NB4 (cell line): Measurements from ENCODE around the gene ADPRM.

Source experiments
- DNase-seq: peaks from one replicate; pipeline ENCODE4 v3.0.0; 2010; ENCODE audit warnings: low read depth
- H3K4me3 ChIP-seq: one replicate; pipeline ENCODE4 v1.5.1; 2011; ENCODE audit warnings: mild to moderate bottlenecking, low read depth, low read length, moderate library complexity
- MYC ChIP-seq: IDR thresholded peaks from 2 replicates; pipeline ENCODE4 v1.6.1; 2011; ENCODE audit warnings: low read depth, low read length
- POLR2A ChIP-seq: IDR thresholded peaks from 2 replicates; pipeline ENCODE4 v1.6.1; 2011; ENCODE audit warnings: mild to moderate bottlenecking; ENCODE audit not compliant: insufficient read length; ENCODE audit errors: extremely low read depth
- TF ChIP-seq, protein P1 (sequence below): IDR thresholded peaks from 2 replicates; pipeline ENCODE4 v1.6.1; 2011; ENCODE audit warnings: low read depth, low read length
- TF ChIP-seq, protein P2 (sequence below): IDR thresholded peaks from one replicate; pipeline ENCODE4 v1.5.1; 2012; ENCODE audit warnings: low read depth, low read length

Gene ADPRM, protein sequence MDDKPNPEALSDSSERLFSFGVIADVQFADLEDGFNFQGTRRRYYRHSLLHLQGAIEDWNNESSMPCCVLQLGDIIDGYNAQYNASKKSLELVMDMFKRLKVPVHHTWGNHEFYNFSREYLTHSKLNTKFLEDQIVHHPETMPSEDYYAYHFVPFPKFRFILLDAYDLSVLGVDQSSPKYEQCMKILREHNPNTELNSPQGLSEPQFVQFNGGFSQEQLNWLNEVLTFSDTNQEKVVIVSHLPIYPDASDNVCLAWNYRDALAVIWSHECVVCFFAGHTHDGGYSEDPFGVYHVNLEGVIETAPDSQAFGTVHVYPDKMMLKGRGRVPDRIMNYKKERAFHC

DNA sequence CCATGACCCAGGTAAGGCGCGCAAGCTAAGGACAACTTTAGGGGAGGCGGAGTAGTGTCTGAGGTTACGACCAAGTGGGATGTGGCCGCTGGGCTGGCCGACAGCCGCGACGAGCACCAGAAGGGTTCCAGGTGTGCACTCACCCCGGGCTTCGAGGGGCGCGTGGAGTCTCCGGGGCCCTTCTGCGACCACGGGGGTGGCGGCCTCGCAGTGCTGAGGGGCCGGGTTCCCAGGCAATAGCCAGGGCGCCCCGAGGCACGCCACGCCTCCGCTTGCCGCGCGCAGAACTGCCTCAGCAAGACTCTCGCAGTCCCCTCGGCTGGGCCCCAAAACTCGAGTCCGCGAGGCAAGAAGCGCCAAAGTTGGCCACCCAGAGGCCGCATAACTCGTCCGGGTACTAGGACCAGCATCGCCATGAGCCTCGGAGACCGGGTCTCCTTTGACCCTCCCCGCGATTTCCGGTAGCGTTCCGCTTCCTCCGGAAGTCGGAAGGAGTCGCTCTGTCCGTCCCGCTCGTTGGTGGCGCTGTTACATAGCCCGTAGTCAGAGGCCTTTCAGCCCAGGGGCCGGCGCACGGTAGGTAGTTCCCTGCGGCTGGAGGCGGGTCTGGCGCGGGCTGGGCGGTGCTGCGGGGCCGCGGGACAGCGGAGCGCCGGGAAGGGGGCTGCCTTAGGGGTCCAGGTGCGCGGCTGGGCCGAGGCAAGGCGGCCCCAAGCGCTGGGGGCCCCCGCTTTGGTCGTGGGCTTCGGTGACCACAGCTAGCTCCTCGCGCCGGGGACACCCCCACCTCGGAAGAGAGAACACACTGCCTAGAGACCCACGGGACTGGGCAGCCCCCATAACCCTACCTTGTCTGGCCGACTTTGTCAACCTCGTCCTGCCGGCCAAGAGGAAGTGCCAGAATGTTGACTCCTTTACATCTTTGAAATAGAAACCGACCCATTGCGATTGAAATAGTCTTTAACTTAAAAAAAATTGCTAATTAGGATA is at the start of gene ADPRM, which contains the start of gene SCO1:
TSS of gene ADPRM (plus strand) at position 503 of the 990 bp plus-strand sequence. CDS start 7,333 bp downstream, outside the sequence.
TSS of gene SCO1 (minus strand) at position 442 of the 990 bp plus-strand sequence. CDS start at position 416, 26 bp downstream.
- TF ChIP-seq POLR2A = peak; percentile 87
- TF ChIP-seq, protein P1, sequence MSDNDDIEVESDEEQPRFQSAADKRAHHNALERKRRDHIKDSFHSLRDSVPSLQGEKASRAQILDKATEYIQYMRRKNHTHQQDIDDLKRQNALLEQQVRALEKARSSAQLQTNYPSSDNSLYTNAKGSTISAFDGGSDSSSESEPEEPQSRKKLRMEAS = 0 out of 2 replicates have a peak, but pooled peaks have one; percentile 52
- TF ChIP-seq MYC = peak; percentile 88
- TF ChIP-seq, protein P2, sequence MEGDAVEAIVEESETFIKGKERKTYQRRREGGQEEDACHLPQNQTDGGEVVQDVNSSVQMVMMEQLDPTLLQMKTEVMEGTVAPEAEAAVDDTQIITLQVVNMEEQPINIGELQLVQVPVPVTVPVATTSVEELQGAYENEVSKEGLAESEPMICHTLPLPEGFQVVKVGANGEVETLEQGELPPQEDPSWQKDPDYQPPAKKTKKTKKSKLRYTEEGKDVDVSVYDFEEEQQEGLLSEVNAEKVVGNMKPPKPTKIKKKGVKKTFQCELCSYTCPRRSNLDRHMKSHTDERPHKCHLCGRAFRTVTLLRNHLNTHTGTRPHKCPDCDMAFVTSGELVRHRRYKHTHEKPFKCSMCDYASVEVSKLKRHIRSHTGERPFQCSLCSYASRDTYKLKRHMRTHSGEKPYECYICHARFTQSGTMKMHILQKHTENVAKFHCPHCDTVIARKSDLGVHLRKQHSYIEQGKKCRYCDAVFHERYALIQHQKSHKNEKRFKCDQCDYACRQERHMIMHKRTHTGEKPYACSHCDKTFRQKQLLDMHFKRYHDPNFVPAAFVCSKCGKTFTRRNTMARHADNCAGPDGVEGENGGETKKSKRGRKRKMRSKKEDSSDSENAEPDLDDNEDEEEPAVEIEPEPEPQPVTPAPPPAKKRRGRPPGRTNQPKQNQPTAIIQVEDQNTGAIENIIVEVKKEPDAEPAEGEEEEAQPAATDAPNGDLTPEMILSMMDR = no peak
- peak; percentile 98 for DNase-seq

DNA sequence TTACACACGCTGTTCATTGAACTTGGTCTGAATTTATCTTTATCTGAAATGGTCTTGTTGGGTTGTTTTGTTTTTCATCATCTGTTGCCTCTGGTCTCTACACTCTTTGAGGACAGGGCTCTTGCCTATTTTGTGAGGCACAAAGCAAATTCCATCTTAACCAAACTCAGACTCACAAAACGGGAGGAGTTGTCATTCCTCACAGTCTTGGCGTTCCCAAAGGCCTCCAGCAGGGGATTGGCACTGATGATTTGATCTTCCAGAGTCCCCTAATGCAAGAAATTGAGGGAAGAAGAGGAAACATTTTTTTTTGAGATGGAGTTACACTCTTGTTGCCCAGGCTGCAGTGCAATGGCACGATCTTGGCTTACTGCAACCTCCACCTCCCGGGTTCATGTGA is 49.0 kb upstream of the ADPRM start:
- TF ChIP-seq MYC (no peak), POLR2A (no peak)
- TF ChIP-seq, protein P1 = no peak
- TF ChIP-seq, protein P2 = no peak
- H3K4me3 ChIP-seq = no peak overlapping the region

More for the DNA sequence above, at the start of gene ADPRM, which contains the start of gene SCO1:
- peak within 1 kb of the TSS; percentile 97 for H3K4me3 ChIP-seq

DNA sequence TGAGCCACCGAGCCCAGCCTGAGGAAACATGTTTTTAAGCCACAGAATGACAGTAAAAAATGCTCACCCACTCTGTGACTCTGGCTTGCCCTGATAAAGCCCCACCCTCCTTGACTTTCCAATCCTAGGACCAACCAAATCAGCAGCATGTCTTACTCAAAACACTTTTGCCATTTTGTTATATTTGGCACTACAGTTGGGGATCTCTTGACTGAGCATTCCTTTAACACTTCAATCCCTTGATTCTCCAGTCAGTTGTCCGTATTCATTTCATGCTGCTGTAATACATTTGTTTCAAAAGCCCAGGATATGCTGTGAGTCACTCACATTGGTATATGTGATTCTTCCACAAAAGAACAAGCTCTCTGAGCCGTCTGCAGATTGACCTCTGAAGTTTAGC is 48.4 kb upstream of the ADPRM start:
- TF ChIP-seq, protein P1 = no peak
- no peak for TF ChIP-seq POLR2A
- TF ChIP-seq, protein P2 = no peak
- TF ChIP-seq MYC = no peak
- no peak overlapping the region for H3K4me3 ChIP-seq
- no peak for DNase-seq

More for the DNA sequence above, 49.0 kb upstream of the ADPRM start:
- DNase-seq = no peak

DNA sequence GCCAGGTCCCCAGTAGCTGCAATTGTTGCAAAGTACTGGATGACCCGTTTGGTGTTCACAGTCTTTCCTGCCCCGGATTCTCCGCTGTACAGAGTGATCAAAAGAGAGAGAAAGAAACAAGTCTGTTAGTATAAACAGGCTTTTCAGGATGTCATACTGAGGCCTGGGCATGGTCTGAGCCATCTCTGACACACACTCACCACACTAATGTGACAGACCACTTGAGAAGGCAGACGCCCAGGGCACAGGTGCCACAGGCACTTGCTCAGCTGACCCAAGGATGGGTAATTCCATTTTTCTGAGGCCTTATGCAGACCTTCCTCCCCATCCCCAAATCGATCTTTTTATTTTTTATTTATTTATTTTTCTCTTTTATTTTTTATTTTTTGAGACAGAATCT is 47.8 kb upstream of the ADPRM start:
- TF ChIP-seq MYC = no peak
- TF ChIP-seq POLR2A = no peak
- DNase-seq = no peak
- no peak overlapping the region for H3K4me3 ChIP-seq

DNA sequence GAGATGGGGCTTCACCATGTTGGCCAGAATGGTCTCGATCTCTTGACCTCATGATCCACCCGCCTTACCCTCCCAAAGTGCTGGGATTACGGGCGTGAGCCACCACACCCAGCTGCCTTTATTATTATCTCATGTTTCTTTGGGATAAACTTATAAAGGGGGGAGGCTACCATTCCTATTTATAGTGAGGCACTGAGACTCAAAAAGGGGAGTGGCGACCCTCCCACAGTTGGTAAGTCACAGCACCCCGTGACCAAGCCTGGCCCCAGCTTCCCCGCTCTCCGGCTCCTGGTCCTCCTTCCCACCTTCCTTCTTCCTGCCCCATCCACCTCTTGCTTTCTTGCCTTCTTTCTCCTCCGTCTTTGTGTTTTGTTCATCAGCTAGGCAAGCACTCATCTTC is 45.5 kb upstream of the ADPRM start:
- no peak overlapping the region for H3K4me3 ChIP-seq
- no peak for DNase-seq
- TF ChIP-seq POLR2A = no peak
- TF ChIP-seq MYC = no peak
- TF ChIP-seq, protein P2 = no peak
- TF ChIP-seq, protein P1 = no peak
